ENCODE measurements around the gene PAXIP1.

- TF ChIP-seq POLR2AphosphoS5 (IDR thresholded peaks at IDR 0.05; ENCODE audit: low read depth, low read length): no peak
- no peak for TF ChIP-seq SIN3A (IDR thresholded peaks at IDR 0.05; ENCODE audit: borderline replicate concordance, insufficient read depth, low read length)
- TF ChIP-seq REST (IDR thresholded peaks at IDR 0.05; ENCODE audit: insufficient read depth in 1 of 2, low read depth in 2 of 2, low read length in 2 of 2): no peak
- TF ChIP-seq TAF1 (IDR thresholded peaks at IDR 0.05; ENCODE audit: borderline replicate concordance, insufficient read depth, low read length): no peak
These were observed 1.0 kb downstream of the PAXIP1 start for GRCh38 chr7:155001756-155002410.

Data from PFSK-1 (cell line).